ENCODE measurements around the gene CARS1. TPM values are rescaled to one million over a fixed set of nuclear protein-coding genes. Genes with fewer than 3 reads are reported as not detected.

Gene CARS1
- total and polyA plus RNA-seq, 9 of the 15 experiments (the other 6 are each of a cell fraction or from before 2014, with no cell fraction given): 14.4 to 106 (median 73.6) TPM

DNA sequence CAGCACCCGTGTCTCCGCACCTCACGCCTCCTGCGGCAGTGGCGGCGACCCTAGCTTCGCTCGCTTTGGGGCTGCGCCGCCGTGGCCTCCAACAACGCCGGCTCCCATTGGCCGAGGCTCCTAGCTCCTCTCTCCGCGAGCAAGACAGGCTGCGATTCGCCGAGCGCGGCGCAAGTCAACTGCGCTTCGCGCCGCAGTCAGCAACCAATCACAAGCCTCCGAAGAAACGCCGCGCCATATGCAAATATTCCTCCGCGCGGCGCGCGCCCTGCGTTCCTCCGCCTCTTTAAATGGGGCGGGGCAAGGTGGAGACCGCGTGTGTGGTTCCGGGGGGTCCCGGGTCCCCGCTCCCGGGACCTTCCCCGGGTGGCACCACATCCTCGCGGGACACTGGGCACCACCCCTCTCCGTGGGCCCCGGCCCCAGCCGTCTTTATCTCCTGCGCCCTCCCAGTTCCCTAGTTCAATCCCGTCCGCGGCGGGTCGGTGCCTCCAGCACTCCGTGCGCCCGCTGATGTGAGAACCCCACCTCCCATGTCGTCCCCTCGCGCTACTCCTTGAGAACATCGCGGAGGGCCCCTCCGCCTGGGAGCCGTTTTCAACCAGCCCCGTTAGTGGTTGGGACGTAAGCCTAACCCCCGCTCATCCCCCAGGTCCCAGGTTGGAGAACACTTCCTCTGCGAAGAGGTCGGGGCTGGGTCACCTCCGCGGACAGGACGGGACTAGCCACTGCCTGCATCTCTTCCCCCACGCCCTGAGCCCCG is 64.8 kb downstream of the CARS1 start, which contains the start of gene NAP1L4 (continued):
- TF ChIP-seq, protein P1, sequence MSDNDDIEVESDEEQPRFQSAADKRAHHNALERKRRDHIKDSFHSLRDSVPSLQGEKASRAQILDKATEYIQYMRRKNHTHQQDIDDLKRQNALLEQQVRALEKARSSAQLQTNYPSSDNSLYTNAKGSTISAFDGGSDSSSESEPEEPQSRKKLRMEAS (CRISPR knock-in tag; IDR thresholded peaks at IDR 0.05): peak; percentile 76; the same call in 1 of the 2 replicates
- TF ChIP-seq, protein P2, sequence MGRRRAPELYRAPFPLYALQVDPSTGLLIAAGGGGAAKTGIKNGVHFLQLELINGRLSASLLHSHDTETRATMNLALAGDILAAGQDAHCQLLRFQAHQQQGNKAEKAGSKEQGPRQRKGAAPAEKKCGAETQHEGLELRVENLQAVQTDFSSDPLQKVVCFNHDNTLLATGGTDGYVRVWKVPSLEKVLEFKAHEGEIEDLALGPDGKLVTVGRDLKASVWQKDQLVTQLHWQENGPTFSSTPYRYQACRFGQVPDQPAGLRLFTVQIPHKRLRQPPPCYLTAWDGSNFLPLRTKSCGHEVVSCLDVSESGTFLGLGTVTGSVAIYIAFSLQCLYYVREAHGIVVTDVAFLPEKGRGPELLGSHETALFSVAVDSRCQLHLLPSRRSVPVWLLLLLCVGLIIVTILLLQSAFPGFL (CRISPR knock-in tag; IDR thresholded peaks at IDR 0.05): no peak
- no peak for TF ChIP-seq NUFIP1 (IDR thresholded peaks at IDR 0.05; ENCODE audit: partially characterized antibody)
- TF ChIP-seq CAMTA2 (CRISPR knock-in tag; conservative IDR thresholded peaks at IDR 0.05): no peak
- no peak for TF ChIP-seq DACH1 (IDR thresholded peaks at IDR 0.05; ENCODE audit: partially characterized antibody)
- no peak for TF ChIP-seq ILF3 (IDR thresholded peaks at IDR 0.05; ENCODE audit: borderline replicate concordance)
- TF ChIP-seq, protein P3, sequence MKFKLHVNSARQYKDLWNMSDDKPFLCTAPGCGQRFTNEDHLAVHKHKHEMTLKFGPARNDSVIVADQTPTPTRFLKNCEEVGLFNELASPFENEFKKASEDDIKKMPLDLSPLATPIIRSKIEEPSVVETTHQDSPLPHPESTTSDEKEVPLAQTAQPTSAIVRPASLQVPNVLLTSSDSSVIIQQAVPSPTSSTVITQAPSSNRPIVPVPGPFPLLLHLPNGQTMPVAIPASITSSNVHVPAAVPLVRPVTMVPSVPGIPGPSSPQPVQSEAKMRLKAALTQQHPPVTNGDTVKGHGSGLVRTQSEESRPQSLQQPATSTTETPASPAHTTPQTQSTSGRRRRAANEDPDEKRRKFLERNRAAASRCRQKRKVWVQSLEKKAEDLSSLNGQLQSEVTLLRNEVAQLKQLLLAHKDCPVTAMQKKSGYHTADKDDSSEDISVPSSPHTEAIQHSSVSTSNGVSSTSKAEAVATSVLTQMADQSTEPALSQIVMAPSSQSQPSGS (CRISPR knock-in tag; IDR thresholded peaks at IDR 0.05): no peak
- TF ChIP-seq KDM1A (IDR thresholded peaks at IDR 0.05): no peak
- no peak for TF ChIP-seq SMARCA5 (IDR thresholded peaks at IDR 0.05)
- no peak for TF ChIP-seq ZNF184 (CRISPR knock-in tag; IDR thresholded peaks at IDR 0.05)
- TF ChIP-seq ZSCAN29 (IDR thresholded peaks at IDR 0.05): no peak
- TF ChIP-seq ZNF668 (CRISPR knock-in tag; IDR thresholded peaks at IDR 0.05): no peak
- TF ChIP-seq YY1 (IDR thresholded peaks at IDR 0.05; ENCODE audit: borderline replicate concordance in 1 of 3, control insufficient read depth in 1 of 3, extremely low read depth in 1 of 3, insufficient read depth in 3 of 3, insufficient read length in 1 of 3, insufficient replicate concordance in 2 of 3, low read depth in 1 of 3, low read length in 2 of 3): peak in 2 of 3 experiments; percentile 29 to 31
- TF ChIP-seq C11orf30 (IDR thresholded peaks at IDR 0.05; ENCODE audit: low read depth): peak; percentile 74
- TF ChIP-seq, protein P4, sequence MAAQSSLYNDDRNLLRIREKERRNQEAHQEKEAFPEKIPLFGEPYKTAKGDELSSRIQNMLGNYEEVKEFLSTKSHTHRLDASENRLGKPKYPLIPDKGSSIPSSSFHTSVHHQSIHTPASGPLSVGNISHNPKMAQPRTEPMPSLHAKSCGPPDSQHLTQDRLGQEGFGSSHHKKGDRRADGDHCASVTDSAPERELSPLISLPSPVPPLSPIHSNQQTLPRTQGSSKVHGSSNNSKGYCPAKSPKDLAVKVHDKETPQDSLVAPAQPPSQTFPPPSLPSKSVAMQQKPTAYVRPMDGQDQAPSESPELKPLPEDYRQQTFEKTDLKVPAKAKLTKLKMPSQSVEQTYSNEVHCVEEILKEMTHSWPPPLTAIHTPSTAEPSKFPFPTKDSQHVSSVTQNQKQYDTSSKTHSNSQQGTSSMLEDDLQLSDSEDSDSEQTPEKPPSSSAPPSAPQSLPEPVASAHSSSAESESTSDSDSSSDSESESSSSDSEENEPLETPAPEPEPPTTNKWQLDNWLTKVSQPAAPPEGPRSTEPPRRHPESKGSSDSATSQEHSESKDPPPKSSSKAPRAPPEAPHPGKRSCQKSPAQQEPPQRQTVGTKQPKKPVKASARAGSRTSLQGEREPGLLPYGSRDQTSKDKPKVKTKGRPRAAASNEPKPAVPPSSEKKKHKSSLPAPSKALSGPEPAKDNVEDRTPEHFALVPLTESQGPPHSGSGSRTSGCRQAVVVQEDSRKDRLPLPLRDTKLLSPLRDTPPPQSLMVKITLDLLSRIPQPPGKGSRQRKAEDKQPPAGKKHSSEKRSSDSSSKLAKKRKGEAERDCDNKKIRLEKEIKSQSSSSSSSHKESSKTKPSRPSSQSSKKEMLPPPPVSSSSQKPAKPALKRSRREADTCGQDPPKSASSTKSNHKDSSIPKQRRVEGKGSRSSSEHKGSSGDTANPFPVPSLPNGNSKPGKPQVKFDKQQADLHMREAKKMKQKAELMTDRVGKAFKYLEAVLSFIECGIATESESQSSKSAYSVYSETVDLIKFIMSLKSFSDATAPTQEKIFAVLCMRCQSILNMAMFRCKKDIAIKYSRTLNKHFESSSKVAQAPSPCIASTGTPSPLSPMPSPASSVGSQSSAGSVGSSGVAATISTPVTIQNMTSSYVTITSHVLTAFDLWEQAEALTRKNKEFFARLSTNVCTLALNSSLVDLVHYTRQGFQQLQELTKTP (IDR thresholded peaks at IDR 0.05; ENCODE audit: low read depth in 1 of 2, partially characterized antibody in 2 of 2): no peak
- no peak for TF ChIP-seq CBFA2T2 (conservative IDR thresholded peaks at IDR 0.05)
- no peak for TF ChIP-seq YBX1 (IDR thresholded peaks at IDR 0.05)
- TF ChIP-seq SOX6 (IDR thresholded peaks at IDR 0.05): no peak
- TF ChIP-seq, protein P5, sequence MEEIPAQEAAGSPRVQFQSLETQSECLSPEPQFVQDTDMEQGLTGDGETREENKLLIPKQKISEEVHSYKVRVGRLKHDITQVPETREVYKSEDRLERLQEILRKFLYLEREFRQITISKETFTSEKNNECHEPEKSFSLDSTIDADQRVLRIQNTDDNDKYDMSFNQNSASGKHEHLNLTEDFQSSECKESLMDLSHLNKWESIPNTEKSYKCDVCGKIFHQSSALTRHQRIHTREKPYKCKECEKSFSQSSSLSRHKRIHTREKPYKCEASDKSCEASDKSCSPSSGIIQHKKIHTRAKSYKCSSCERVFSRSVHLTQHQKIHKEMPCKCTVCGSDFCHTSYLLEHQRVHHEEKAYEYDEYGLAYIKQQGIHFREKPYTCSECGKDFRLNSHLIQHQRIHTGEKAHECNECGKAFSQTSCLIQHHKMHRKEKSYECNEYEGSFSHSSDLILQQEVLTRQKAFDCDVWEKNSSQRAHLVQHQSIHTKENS (CRISPR knock-in tag; IDR thresholded peaks at IDR 0.05): no peak
- TF ChIP-seq EP300 (IDR thresholded peaks at IDR 0.05; ENCODE audit: low read length): no peak
- TF ChIP-seq NRF1 (conservative IDR thresholded peaks at IDR 0.05 in 1 of 2, IDR thresholded peaks at IDR 0.05 in 1 of 2): peak; percentile 93 to 95
